Left ventricle myocardium superior (tissue), 1 donor: Measurements from ENCODE around the gene ARHGAP6. TPM values are rescaled to one million over a fixed set of nuclear protein-coding genes. Genes with fewer than 3 reads are reported as not detected.
"Not testable (repeated sequence)": the region's sequence is repeated elsewhere in the genome, so short reads cannot be mapped to it uniquely, and the experiment has no call there.

Source experiments
- ATAC-seq: fragments of 200-7000 bp; cut with Tn5 transposase; one replicate; pipeline ENCODE4 v1.9.1; 2020; ENCODE audit warnings: mild to moderate bottlenecking, moderate library complexity
- DNase-seq: peaks from one replicate; pipeline ENCODE4 v3.0.0-alpha.2; 2020
- intact Hi-C: fragments of 100-400 bp; cut with micrococcal nuclease; formaldehyde crosslinking; loops from one replicate; pipeline ENCODE4 v1.11.0; 2022
- total RNA-seq: library from RNA; stranded (reverse); fragmentation: NEBNext Ultra II Directional; extraction: Animal tissue kit (Norgen Biotek cat#: 25700); gene quantifications from one replicate; pipeline ENCODE4 v1.2.1, GENCODE V29; 2021
- donor health status: DM: no; HTN: yes; CAD: no; lungs with severe emphysema.

ARHGAP6 gene
- total RNA-seq, 1 donor from 2014 or later = 2.8 TPM

- DNase-seq (peak; percentile 49), ATAC-seq (peak; percentile 93)
- intact Hi-C loops = no loop called here
These were observed 125.0 kb downstream of the ARHGAP6 start for GRCh38 chrX:11540532-11541377.

- DNase-seq (no peak), ATAC-seq (no peak)
- intact Hi-C loops = no loop called here
These were observed 128.6 kb downstream of the ARHGAP6 start for GRCh38 chrX:11537141-11537540.

DNA sequence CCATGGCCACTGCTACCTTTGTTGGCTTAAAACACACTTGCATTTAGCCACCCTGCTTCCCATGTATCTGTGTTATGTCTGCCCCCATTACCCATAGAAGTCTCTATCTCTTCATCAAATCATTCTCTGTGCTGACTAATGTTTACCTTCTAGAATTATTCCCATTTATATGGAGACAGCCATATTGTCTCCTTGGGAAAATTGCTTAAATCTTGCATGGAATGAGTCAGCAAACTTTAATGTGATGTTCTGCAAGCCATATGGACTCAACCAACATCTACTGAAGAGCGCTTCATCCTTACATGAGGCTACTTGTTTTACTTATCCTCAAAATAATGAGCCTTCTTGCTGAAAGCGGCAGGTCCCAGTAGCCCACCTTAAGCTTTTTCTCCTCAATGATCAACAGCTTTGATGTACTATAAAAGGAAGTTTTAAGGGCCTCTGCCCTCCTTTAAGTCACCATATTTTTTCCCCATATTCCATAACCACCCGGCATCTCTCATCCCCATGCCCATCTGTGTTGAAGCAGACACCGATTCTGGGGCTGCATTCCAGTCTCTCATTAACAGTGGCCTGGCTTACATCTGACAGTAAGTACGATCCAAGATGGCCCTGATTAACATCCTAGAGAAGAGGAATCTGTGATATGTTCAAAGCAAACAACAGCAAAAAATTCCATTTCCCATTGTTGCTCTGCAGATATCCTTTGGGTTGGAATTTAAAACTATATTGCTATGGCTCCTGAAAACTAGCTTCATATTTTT, 130.4 kb downstream of the ARHGAP6 start:
- DNase-seq (no peak), ATAC-seq (no peak)
- intact Hi-C loops = no loop called here

- intact Hi-C loops = loop anchor here (5.0 kb wide), 2 partner anchors 189 to 239 kb away; no protein-coding TSS in a partner anchor
- ATAC-seq (peak; percentile 91), DNase-seq (no peak)
These were observed 132.5 kb downstream of the ARHGAP6 start for GRCh38 chrX:11533199-11533651.

DNA sequence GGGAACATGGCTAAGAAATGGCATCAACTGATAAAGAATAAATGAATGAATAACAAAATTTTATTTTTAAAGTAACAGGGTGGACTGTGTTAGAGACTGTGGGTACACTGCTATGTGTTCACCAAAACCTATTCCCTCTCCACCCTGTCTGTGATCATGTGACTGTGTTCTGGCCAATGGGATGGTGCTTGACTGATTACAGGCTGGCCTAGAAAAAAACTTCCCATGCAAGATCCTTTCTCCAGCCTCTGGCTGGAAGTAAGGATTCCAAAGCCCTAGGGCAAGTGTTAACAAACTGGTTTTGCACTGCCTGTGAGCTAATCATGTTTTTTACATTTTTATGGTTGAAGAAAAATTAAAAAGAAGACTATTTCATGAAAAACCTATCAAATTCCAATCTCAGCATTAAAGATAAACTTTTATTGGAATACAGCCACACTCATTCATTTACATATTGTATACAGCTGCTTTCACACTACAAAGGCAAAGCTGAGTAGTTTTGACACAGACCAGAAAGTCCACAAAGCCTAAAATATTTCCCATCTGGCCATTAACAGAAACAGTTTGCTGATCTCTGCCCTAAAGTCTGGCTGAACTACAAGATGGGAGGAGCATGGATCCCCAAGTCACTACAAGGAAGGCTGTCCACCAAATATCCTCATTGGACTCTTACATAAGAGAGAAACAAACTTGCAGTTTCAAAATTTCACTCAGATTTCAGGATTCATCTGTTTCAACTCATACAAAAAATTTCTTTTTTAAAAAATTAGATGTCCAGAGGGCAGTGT, 133.2 kb downstream of the ARHGAP6 start:
- ATAC-seq (peak; percentile 65), DNase-seq (no peak)
- intact Hi-C loops = loop anchor here (5.0 kb wide), 2 partner anchors 190 to 240 kb away; no protein-coding TSS in a partner anchor

- intact Hi-C loops = loop anchor here (5.0 kb wide), 2 partner anchors 191 to 241 kb away; no protein-coding TSS in a partner anchor
- DNase-seq (no peak), ATAC-seq (peak; percentile 49)
These were observed 134.5 kb downstream of the ARHGAP6 start for GRCh38 chrX:11531226-11531625.

DNA sequence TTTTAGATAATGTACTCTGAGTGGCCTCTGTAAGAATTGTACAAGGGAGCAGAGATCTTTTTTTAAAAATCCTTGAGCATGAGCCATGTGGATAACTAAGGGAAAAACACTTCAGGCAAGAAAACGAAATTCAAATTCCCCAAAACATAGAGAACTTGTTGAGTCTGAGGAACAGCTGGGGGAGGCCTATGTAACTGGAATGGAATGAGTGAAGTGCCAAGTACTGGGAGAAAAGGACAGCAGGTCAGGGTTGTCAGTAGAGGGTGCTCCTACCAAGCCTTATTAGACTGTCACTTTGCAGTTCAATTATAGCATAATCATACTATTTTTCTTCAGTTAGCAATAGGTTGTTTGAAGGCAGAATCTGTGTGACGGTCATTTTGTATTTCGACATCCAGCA, 135.1 kb downstream of the ARHGAP6 start:
- DNase-seq = no peak
- intact Hi-C loops = loop anchor here (5.0 kb wide), 2 partner anchors 192 to 242 kb away; no protein-coding TSS in a partner anchor
- peak; percentile 63 for ATAC-seq

GRCh38 chrX:11528623-11529022, 137.1 kb downstream of the ARHGAP6 start:
- ATAC-seq = no peak
- DNase-seq = no peak
- intact Hi-C loops = no loop called here

DNA sequence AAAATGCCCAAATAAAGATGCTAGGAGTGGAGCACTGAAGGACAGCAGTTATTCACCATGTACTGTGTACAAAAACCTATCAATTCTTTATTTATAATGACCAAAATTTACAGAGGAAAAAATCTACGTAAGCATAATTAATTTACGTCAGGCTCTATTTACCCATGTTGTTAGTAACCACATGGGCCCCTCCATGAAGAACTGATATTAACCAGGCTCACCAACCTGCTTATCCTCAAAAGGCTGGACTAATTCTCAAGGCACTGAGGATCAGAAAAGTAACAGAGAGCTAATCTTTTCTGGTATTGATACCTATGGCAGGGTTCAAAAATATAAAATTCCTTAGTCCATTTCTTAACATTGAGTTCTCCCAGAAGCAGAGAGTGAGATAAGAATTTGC, 140.0 kb downstream of the ARHGAP6 start:
- intact Hi-C loops = no loop called here
- DNase-seq (no peak), ATAC-seq (no peak)

- intact Hi-C loops, ATAC-seq, DNase-seq: not testable (repeated sequence)
These were observed 146.5 kb downstream of the ARHGAP6 start for GRCh38 chrX:11519234-11519633.

DNA sequence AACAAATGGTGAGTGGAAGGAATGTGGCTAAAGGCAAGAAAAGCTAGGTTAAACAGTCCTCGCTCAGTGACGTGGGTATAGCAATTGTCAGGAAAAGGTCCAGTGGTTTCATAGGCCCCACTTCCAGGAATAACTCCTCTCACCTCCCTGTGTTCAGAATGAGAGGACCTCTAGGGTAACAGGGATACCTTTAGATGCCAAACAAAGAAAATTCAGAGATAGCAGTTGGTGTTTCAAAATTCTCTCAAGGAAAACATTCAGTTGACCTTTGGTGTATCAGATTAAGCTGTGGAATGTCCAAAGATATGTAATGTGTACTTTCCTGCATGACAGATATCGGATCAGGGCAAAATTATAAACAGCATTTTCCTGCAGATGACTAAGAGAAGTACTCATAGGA, 155.9 kb downstream of the ARHGAP6 start:
- DNase-seq (no peak), ATAC-seq (no peak)
- intact Hi-C loops = no loop called here

DNA sequence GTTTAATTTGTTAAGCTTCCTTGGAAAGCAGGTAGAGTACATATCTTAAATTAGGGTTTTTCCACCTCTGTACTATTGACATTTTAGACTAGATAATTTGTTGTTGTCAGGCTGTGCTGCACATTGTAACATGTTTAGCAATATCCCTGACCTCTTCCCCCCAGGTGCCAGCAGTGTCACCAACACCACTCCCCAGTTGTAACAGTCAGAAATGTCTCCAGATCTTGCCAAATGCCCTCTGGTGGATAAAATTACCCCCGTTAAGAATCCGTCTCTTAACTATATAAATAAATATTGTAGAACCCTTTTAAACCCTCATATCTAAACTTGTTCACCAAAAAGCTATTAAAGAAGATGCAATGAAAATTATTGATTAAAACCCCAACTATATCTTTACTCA, 161.5 kb downstream of the ARHGAP6 start:
- intact Hi-C loops = no loop called here
- no peak for ATAC-seq
- DNase-seq = no peak

GRCh38 chrX:11499076-11500044, 166.4 kb downstream of the ARHGAP6 start:
- no peak for ATAC-seq
- intact Hi-C loops = no loop called here
- no peak for DNase-seq

GRCh38 chrX:11491375-11491774, 174.3 kb downstream of the ARHGAP6 start:
- intact Hi-C loops, DNase-seq, ATAC-seq: not testable (repeated sequence)

DNA sequence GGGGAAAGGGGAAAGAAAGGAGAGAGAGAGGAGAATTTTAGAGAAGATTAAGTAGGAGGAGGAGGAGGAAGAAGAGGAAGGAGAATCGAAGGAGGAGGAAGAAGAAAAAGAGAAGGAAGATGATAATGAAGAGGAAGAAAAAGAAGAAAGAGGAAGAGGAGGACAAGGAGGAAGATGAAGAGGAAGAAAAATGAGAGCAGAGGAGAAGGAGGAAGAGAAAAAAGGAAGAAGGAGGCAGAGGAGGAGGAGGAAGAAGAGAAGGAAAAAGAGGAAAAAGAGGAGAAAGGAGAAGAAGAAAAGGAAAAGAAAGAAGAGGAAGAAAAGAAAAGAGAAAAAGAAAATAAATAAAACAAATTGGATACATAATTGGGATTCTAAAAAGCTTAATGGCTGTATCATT, 181.4 kb downstream of the ARHGAP6 start:
- no peak for ATAC-seq
- intact Hi-C loops = no loop called here
- no peak for DNase-seq

DNA sequence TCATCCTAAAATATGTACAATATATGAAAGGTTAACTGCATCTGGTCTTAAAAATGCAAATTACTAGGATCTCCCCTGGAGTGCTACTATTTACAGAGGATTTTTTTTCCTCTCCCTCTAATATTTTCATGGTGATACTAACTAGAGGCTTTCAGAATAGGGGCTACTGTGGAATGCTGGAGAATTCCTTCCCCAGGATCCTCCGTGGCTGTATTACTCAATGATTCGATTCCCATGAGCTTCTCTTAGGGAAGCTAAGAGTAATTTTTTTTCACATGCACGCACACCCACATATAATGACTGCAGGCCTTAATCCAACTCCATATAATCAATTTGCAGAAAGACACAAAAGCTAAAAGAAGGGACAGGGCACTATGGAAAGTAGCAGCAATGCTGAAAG, 184.7 kb downstream of the ARHGAP6 start:
- ATAC-seq (no peak), DNase-seq (no peak)
- intact Hi-C loops = no loop called here

DNA sequence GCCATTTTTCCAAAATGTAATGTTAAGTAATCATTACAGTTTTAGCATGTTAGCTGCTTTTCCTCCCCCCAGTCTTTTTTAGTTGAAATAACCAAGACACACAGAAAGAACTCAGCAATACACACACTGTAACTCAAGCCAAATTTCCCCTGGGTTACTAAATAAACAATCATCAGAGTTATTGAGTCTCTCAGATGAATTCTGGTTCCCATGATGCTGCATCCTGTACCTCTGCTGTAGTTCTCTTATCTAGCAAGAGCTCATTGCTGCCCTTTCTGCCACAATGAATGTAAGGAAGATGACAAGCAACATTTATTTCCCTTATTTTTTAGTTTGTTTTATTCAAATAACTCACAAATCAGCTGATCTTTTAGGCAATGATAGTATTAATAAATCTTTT, 185.1 kb downstream of the ARHGAP6 start:
- ATAC-seq (peak; percentile 37), DNase-seq (no peak)
- intact Hi-C loops = no loop called here

DNA sequence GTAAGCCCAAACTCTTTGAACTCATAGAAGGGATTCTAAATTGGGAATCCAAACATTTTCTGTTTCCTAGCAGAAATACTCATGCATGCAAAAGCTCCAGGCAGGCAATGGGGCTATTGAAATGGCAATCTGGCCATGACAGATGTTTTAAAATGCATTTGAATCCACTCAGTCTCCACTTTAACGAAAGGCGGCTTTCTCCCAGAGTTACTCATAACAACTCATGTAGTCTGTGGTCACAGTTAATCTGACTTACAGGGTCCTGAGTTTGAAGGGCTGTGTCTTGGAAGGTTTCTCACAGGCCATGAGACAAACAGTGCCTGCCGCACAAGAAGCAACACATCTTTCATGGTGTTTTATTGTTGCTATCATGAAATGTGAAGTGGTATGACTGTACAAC, 186.8 kb downstream of the ARHGAP6 start:
- DNase-seq = no peak
- intact Hi-C loops = no loop called here
- ATAC-seq = no peak
